ENCODE results near the gene CIAO2B. TPM values are rescaled to one million over a fixed set of nuclear protein-coding genes. Genes with fewer than 3 reads are reported as not detected.

The CIAO2B gene
- total and polyA plus RNA-seq, 9 donors, result 40.1 to 150 (median 66.7) TPM

- H3K4me1 ChIP-seq (ENCODE audit: insufficient read depth), result no peaks in the 10 kb centered on the region
- no peak overlapping the region for H3K4me3 ChIP-seq
- no peak overlapping the region for H3K27ac ChIP-seq
- no peaks in the 10 kb centered on the region for H3K36me3 ChIP-seq
- WGBS, 3 donors, result 61 to 71% (median 71%) methylated on average over 6 of the region's 6 CpGs
- H3K27me3 ChIP-seq, result no peaks in the 10 kb centered on the region
- DNase-seq, result no peak
- TF ChIP-seq POLR2A (IDR thresholded peaks at IDR 0.05), result no peak
- no peak for TF ChIP-seq EP300 (IDR thresholded peaks at IDR 0.05)
- TF ChIP-seq CTCF (IDR thresholded peaks at IDR 0.05), result no peak
- H3K9me3 ChIP-seq, result no peaks in the 10 kb centered on the region
- intact Hi-C loops (cut with DNase I), result loop anchor here in 1 of 4 donors (5.0 to 10.0 kb wide), 2 partner anchors 193 to 431 kb away; partner anchors contain the start of genes FBXL8, TPPP3 and TRADD
Observed at GRCh38 chr16:66964049-66964448, 29.8 kb upstream of the CIAO2B start.

GRCh38 chr16:66961914-66962313, 27.7 kb upstream of the CIAO2B start:
- H3K27me3 ChIP-seq, result no peaks in the 10 kb centered on the region
- H3K4me3 ChIP-seq, result no peak overlapping the region
- H3K9me3 ChIP-seq, result no peaks in the 10 kb centered on the region
- no peak for DNase-seq
- TF ChIP-seq EP300 (IDR thresholded peaks at IDR 0.05) (no peak), CTCF (IDR thresholded peaks at IDR 0.05) (no peak), POLR2A (IDR thresholded peaks at IDR 0.05) (no peak)
- 67 to 73% (median 70%) methylated on average over 5 of the region's 5 CpGs for WGBS, 3 donors
- intact Hi-C loops (cut with DNase I), result loop anchor here in 1 of 4 donors (5.0 to 10.0 kb wide), 2 partner anchors 195 to 433 kb away; partner anchors contain the start of genes FBXL8, TPPP3 and TRADD
- H3K27ac ChIP-seq, result no peak overlapping the region
- no peaks in the 10 kb centered on the region for H3K36me3 ChIP-seq
- H3K4me1 ChIP-seq (ENCODE audit: insufficient read depth), result no peaks in the 10 kb centered on the region

- Histone ChIP-seq H3K4me3 (no peak within 1 kb of the TSS), H3K4me1 (ENCODE audit: insufficient read depth) (no peaks in the 10 kb centered on the region), H3K36me3 (no peaks in the 10 kb centered on the region), H3K27me3 (no peaks in the 10 kb centered on the region), H3K27ac (no peak within 1 kb of the TSS), H3K9me3 (no peaks in the 10 kb centered on the region)
- 64 to 70% (median 65%) methylated on average over 16 of the region's 16 CpGs for WGBS, 3 donors
- intact Hi-C loops (cut with DNase I), result loop anchor here in 1 of 4 donors (5.0 to 10.0 kb wide), 2 partner anchors 196 to 434 kb away; partner anchors contain the start of genes FBXL8, TPPP3 and TRADD
- TF ChIP-seq POLR2A (IDR thresholded peaks at IDR 0.05), result no peak
- no peak for TF ChIP-seq EP300 (IDR thresholded peaks at IDR 0.05)
- no peak for TF ChIP-seq CTCF (IDR thresholded peaks at IDR 0.05)
- DNase-seq, result peak in 1 of 5 donors; percentile 63
Observed at GRCh38 chr16:66961065-66961744, 27.0 kb upstream of the CIAO2B start, which contains the start of gene CES3. TSS of gene CES3 (plus strand) at chr16:66961266. CDS start at chr16:66961308, 42 bp downstream.

GRCh38 chr16:66960270-66960669, 26.1 kb upstream of the CIAO2B start:
- intact Hi-C loops (cut with DNase I), result loop anchor here in 1 of 4 donors (5.0 to 10.0 kb wide), 2 partner anchors 197 to 435 kb away; partner anchors contain the start of genes FBXL8, TPPP3 and TRADD

More at GRCh38 chr16:66960270-66960669, 26.1 kb upstream of the CIAO2B start:
- DNase-seq, result no peak
- Histone ChIP-seq H3K27ac (no peak overlapping the region), H3K36me3 (no peaks in the 10 kb centered on the region), H3K4me1 (ENCODE audit: insufficient read depth) (no peaks in the 10 kb centered on the region), H3K27me3 (no peaks in the 10 kb centered on the region), H3K9me3 (no peaks in the 10 kb centered on the region), H3K4me3 (no peak overlapping the region)
- WGBS, 3 donors, result 73 to 89% (median 78%) methylated on average over 1 of the region's 1 CpG
- no peak for TF ChIP-seq CTCF (IDR thresholded peaks at IDR 0.05)
- TF ChIP-seq EP300 (IDR thresholded peaks at IDR 0.05), result no peak
- no peak for TF ChIP-seq POLR2A (IDR thresholded peaks at IDR 0.05)

Measured in ovary (tissue), 9 donors.